Measurements from ENCODE around the gene TBC1D1.

TBC1D1 gene

GRCh38 chr4:38055566-38055965 lies 164.7 kb downstream of the TBC1D1 start:
- Histone ChIP-seq H3K36me3 (replicated peaks; ENCODE audit: insufficient read depth, low read length) (no peaks in the 10 kb centered on the region), H3K9ac (ENCODE audit: low read length) (no peak overlapping the region)

GRCh38 chr4:38056011-38056685 lies 165.3 kb downstream of the TBC1D1 start:
- Histone ChIP-seq H3F3A (ENCODE audit: insufficient read depth, low read length) (no peaks in the 10 kb centered on the region; the same call in 1 of the 2 replicates), H3K9ac (ENCODE audit: low read length) (no peak overlapping the region), H3K27me3 (replicated peaks; ENCODE audit: insufficient read depth, low read length) (no peaks in the 10 kb centered on the region), H4K20me1 (ENCODE audit: insufficient read depth, low read length) (no peaks in the 10 kb centered on the region), H3K36me3 (replicated peaks; ENCODE audit: insufficient read depth, low read length) (no peaks in the 10 kb centered on the region), H3K27ac (ENCODE audit: low read length) (no peak overlapping the region), H3K4me1 (ENCODE audit: low read length) (no peaks in the 10 kb centered on the region), H3K4me3 (ENCODE audit: low read length) (no peak overlapping the region), H3K4me2 (ENCODE audit: low read depth, low read length) (no peak overlapping the region), H3K79me2 (ENCODE audit: low read length) (no peaks in the 10 kb centered on the region), H3K9me3 (replicated peaks; ENCODE audit: insufficient read depth, low read length) (no peaks in the 10 kb centered on the region), H2AFZ (ENCODE audit: low read length) (no peak overlapping the region), H3K9me2 (replicated peaks; ENCODE audit: insufficient read depth, low read length) (no peaks in the 10 kb centered on the region)
- DNase-seq, result no peak
- TF ChIP-seq EZH2phosphoT487 (IDR thresholded peaks at IDR 0.05; ENCODE audit: low read length), result no peak
- TF ChIP-seq EZH2 (optimal IDR thresholded peaks at IDR 0.05; ENCODE audit: low read depth, low read length), result no peak
- TF ChIP-seq CTCF (IDR thresholded peaks at IDR 0.05; ENCODE audit: low read length), result no peak

More at GRCh38 chr4:38055566-38055965, 164.7 kb downstream of the TBC1D1 start:
- H2AFZ ChIP-seq (ENCODE audit: low read length), result no peak overlapping the region
- no peaks in the 10 kb centered on the region for H3K9me2 ChIP-seq (replicated peaks; ENCODE audit: insufficient read depth, low read length)
- H3K4me1 ChIP-seq (ENCODE audit: low read length), result no peaks in the 10 kb centered on the region
- no peak overlapping the region for H3K4me2 ChIP-seq (ENCODE audit: low read depth, low read length)
- H3K9me3 ChIP-seq (replicated peaks; ENCODE audit: insufficient read depth, low read length), result no peaks in the 10 kb centered on the region
- no peaks in the 10 kb centered on the region for H3K79me2 ChIP-seq (ENCODE audit: low read length)
- H3K4me3 ChIP-seq (ENCODE audit: low read length), result no peak overlapping the region
- no peak for DNase-seq
- H3K27ac ChIP-seq (ENCODE audit: low read length), result no peak overlapping the region
- no peaks in the 10 kb centered on the region for H3K27me3 ChIP-seq (replicated peaks; ENCODE audit: insufficient read depth, low read length)
- TF ChIP-seq CTCF (IDR thresholded peaks at IDR 0.05; ENCODE audit: low read length) (no peak), EZH2 (optimal IDR thresholded peaks at IDR 0.05; ENCODE audit: low read depth, low read length) (no peak), EZH2phosphoT487 (IDR thresholded peaks at IDR 0.05; ENCODE audit: low read length) (no peak)
- no peaks in the 10 kb centered on the region; the same call in 1 of the 2 replicates for H3F3A ChIP-seq (ENCODE audit: insufficient read depth, low read length)
- no peaks in the 10 kb centered on the region for H4K20me1 ChIP-seq (ENCODE audit: insufficient read depth, low read length)

- Histone ChIP-seq H3K79me2 (ENCODE audit: low read length) (peaks cover 1% of the 10 kb centered on the region; the same call in 1 of the 2 replicates), H3K4me3 (ENCODE audit: low read length) (no peak overlapping the region), H3K4me1 (ENCODE audit: low read length) (0 out of 2 replicates have a peak, but pooled peaks cover 4% of the 10 kb centered on the region), H2AFZ (ENCODE audit: low read length) (no peak overlapping the region), H3F3A (ENCODE audit: insufficient read depth, low read length) (no peaks in the 10 kb centered on the region; the same call in 1 of the 2 replicates), H3K9ac (ENCODE audit: low read length) (no peak overlapping the region), H3K9me2 (replicated peaks; ENCODE audit: insufficient read depth, low read length) (no peaks in the 10 kb centered on the region), H3K27ac (ENCODE audit: low read length) (no peak overlapping the region), H3K9me3 (replicated peaks; ENCODE audit: insufficient read depth, low read length) (no peaks in the 10 kb centered on the region), H3K4me2 (ENCODE audit: low read depth, low read length) (no peak overlapping the region), H3K36me3 (replicated peaks; ENCODE audit: insufficient read depth, low read length) (no peaks in the 10 kb centered on the region), H4K20me1 (ENCODE audit: insufficient read depth, low read length) (no peaks in the 10 kb centered on the region), H3K27me3 (replicated peaks; ENCODE audit: insufficient read depth, low read length) (no peaks in the 10 kb centered on the region)
- DNase-seq, result no peak
- no peak for TF ChIP-seq CTCF (IDR thresholded peaks at IDR 0.05; ENCODE audit: low read length)
- TF ChIP-seq EZH2 (optimal IDR thresholded peaks at IDR 0.05; ENCODE audit: low read depth, low read length), result no peak
- no peak for TF ChIP-seq EZH2phosphoT487 (IDR thresholded peaks at IDR 0.05; ENCODE audit: low read length)
Observed at GRCh38 chr4:38058151-38058550, 167.3 kb downstream of the TBC1D1 start.

Data from MM.1S (cell line).